ENCODE data around the gene FERMT2. TPM values are rescaled to one million over a fixed set of nuclear protein-coding genes. Genes with fewer than 3 reads are reported as not detected.

FERMT2 gene
- polyA plus RNA-seq, 1 donor (not counting 4 experiments of a cell fraction or from before 2014, with no cell fraction given): 19.6 TPM

- H3K9me3 ChIP-seq (ENCODE audit: control insufficient read depth, low read depth, low read length): no peaks in the 10 kb centered on the region
- no peaks in the 10 kb centered on the region for H3K27me3 ChIP-seq (ENCODE audit: control insufficient read depth, extremely low read depth, insufficient read depth, low read length)
- no peaks in the 10 kb centered on the region for H3K9me1 ChIP-seq (ENCODE audit: control insufficient read depth, extremely low read depth, insufficient read depth, low read length)
- peaks cover 2 to 10% of the 10 kb centered on the region in 2 experiments for H3K36me3 ChIP-seq (ENCODE audit: control insufficient read depth in 2 of 2, extremely low read depth in 1 of 2, insufficient read depth in 2 of 2, low read length in 2 of 2)
- H3K79me2 ChIP-seq (ENCODE audit: control insufficient read depth, insufficient read depth, low read length): no peaks in the 10 kb centered on the region
- DNase-seq (ENCODE audit: low read depth, low spot score) (no peak), FAIRE-seq (no peak)
- H2AFZ ChIP-seq (ENCODE audit: control insufficient read depth, low read length): no peak overlapping the region
- no peak overlapping the region for H3K4me2 ChIP-seq (ENCODE audit: control insufficient read depth, extremely low read depth, insufficient read depth, low read depth, low read length)
- dilution Hi-C loops (cut with MboI; ENCODE audit: extremely low pct_ligation_motif_present, low sequenced_read_pairs): no loop called here
- no peaks in the 10 kb centered on the region for H3K4me1 ChIP-seq (ENCODE audit: control insufficient read depth, extremely low read depth, insufficient read depth, low read length)
- no peak overlapping the region for H3K4me3 ChIP-seq (ENCODE audit: control insufficient read depth in 2 of 3, extremely low read depth in 1 of 3, insufficient read depth in 2 of 3, low read depth in 1 of 3, low read length in 3 of 3)
- H3K27ac ChIP-seq (ENCODE audit: control insufficient read depth, insufficient read depth, low read length): no peak overlapping the region
- no peaks in the 10 kb centered on the region for H4K20me1 ChIP-seq (ENCODE audit: control insufficient read depth, extremely low read depth, insufficient read depth, low read length)
- H3K9ac ChIP-seq (ENCODE audit: control insufficient read depth, extremely low read depth, insufficient read depth, low read length): no peak overlapping the region
- TF ChIP-seq, protein P1, sequence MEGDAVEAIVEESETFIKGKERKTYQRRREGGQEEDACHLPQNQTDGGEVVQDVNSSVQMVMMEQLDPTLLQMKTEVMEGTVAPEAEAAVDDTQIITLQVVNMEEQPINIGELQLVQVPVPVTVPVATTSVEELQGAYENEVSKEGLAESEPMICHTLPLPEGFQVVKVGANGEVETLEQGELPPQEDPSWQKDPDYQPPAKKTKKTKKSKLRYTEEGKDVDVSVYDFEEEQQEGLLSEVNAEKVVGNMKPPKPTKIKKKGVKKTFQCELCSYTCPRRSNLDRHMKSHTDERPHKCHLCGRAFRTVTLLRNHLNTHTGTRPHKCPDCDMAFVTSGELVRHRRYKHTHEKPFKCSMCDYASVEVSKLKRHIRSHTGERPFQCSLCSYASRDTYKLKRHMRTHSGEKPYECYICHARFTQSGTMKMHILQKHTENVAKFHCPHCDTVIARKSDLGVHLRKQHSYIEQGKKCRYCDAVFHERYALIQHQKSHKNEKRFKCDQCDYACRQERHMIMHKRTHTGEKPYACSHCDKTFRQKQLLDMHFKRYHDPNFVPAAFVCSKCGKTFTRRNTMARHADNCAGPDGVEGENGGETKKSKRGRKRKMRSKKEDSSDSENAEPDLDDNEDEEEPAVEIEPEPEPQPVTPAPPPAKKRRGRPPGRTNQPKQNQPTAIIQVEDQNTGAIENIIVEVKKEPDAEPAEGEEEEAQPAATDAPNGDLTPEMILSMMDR (optimal IDR thresholded peaks at IDR 0.05 in 1 of 3, IDR thresholded peaks at IDR 0.05 in 1 of 3, conservative IDR thresholded peaks at IDR 0.05 in 1 of 3; ENCODE audit: extremely low read depth in 1 of 3, insufficient read depth in 2 of 3, low read length in 3 of 3): no peak
- no peak for TF ChIP-seq EZH2 (IDR thresholded peaks at IDR 0.05; ENCODE audit: low read length)
These were observed 70.9 kb downstream of the FERMT2 start for GRCh38 chr14:52879958-52880357.

GRCh38 chr14:52878946-52879345 lies 71.9 kb downstream of the FERMT2 start:
- DNase-seq (ENCODE audit: low read depth, low spot score) (no peak), FAIRE-seq (no peak)
- peaks cover 2% of the 10 kb centered on the region for H3K4me1 ChIP-seq (ENCODE audit: control insufficient read depth, extremely low read depth, insufficient read depth, low read length)
- no peak overlapping the region for H3K9ac ChIP-seq (ENCODE audit: control insufficient read depth, extremely low read depth, insufficient read depth, low read length)
- H3K79me2 ChIP-seq (ENCODE audit: control insufficient read depth, insufficient read depth, low read length): no peaks in the 10 kb centered on the region
- H3K27me3 ChIP-seq (ENCODE audit: control insufficient read depth, extremely low read depth, insufficient read depth, low read length): no peaks in the 10 kb centered on the region
- no peak overlapping the region for H3K4me2 ChIP-seq (ENCODE audit: control insufficient read depth, extremely low read depth, insufficient read depth, low read depth, low read length)
- H4K20me1 ChIP-seq (ENCODE audit: control insufficient read depth, extremely low read depth, insufficient read depth, low read length): no peaks in the 10 kb centered on the region
- no peaks in the 10 kb centered on the region for H3K9me3 ChIP-seq (ENCODE audit: control insufficient read depth, low read depth, low read length)
- no peak overlapping the region for H2AFZ ChIP-seq (ENCODE audit: control insufficient read depth, low read length)
- peaks cover 2 to 10% of the 10 kb centered on the region in 2 experiments for H3K36me3 ChIP-seq (ENCODE audit: control insufficient read depth in 2 of 2, extremely low read depth in 1 of 2, insufficient read depth in 2 of 2, low read length in 2 of 2)
- no peak overlapping the region for H3K4me3 ChIP-seq (ENCODE audit: control insufficient read depth in 2 of 3, extremely low read depth in 1 of 3, insufficient read depth in 2 of 3, low read depth in 1 of 3, low read length in 3 of 3)
- no peak for TF ChIP-seq EZH2 (IDR thresholded peaks at IDR 0.05; ENCODE audit: low read length)
- TF ChIP-seq, protein P1 (optimal IDR thresholded peaks at IDR 0.05 in 1 of 3, IDR thresholded peaks at IDR 0.05 in 1 of 3, conservative IDR thresholded peaks at IDR 0.05 in 1 of 3; ENCODE audit: extremely low read depth in 1 of 3, insufficient read depth in 2 of 3, low read length in 3 of 3): no peak
- no peak overlapping the region for H3K27ac ChIP-seq (ENCODE audit: control insufficient read depth, insufficient read depth, low read length)
- dilution Hi-C loops (cut with MboI; ENCODE audit: extremely low pct_ligation_motif_present, low sequenced_read_pairs): no loop called here
- no peaks in the 10 kb centered on the region for H3K9me1 ChIP-seq (ENCODE audit: control insufficient read depth, extremely low read depth, insufficient read depth, low read length)
